ENCODE measurements around the gene SLC7A1.
A peak's percentile ranks its signal among the peaks of the same experiment; 100 is the strongest.
"Not testable (repeated sequence)": the region's sequence is repeated elsewhere in the genome, so short reads cannot be mapped to it uniquely, and the experiment has no call there.

Gene SLC7A1

DNA sequence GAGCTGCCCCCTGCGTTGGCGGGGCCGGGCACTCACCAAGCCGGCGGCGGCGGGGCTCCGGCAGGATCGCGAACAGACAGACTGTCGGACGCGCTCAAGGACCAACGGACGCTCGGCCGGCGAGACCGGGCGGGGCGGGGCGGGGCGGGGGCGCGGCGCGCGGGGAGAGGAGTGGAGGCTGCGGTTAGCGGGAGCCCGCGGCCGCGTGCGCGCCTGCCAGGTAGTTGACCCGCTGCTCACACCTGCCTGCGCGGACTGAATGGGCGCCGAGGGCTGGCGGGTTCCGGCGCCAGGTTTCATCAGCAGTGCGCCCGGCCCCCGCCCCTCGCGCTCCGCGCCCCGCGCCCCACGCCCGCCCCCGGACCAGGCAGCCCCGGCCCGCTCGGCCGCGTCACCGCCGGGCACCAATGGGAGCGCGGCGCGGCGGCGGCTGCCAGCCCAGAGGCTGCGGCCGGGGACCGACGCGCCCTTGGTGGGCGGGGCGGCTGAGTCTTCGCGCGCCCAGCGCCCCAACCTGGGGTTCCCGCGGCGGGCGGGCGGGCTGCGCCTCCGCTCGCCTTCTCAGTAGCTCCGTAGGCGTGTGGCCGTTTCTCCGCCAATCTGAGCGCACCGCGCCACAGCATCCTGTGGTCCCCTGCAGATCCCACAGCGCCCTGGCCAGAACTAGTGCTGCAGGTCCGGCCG lies at the start of gene SLC7A1:
Gene SLC7A1, minus strand, starts transcription at position 309 of the 684 bp plus-strand sequence. CDS start 59,500 bp downstream, outside the sequence.
- DNase-seq: peak; percentile 59

DNA sequence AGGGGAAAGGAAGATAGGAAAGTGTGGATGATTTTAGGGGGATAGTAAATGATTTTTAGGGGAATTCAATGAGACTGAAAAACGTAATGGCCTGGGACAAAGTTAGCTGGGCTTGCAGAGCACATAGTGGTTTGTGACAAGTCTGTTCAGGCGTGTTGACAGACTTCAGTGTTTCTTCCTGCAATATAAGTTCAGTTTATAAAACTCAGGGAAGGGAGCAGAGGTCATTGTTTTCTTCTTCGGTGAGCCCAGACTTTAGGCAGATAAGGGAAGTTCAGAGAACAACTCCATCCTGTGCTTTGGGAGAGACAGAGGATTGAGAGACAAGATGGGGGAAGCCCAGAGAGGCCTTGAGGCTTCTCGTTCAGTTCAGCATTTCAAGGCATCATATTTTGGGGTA lies 45.2 kb upstream of the SLC7A1 start:
- DNase-seq: no peak

DNA sequence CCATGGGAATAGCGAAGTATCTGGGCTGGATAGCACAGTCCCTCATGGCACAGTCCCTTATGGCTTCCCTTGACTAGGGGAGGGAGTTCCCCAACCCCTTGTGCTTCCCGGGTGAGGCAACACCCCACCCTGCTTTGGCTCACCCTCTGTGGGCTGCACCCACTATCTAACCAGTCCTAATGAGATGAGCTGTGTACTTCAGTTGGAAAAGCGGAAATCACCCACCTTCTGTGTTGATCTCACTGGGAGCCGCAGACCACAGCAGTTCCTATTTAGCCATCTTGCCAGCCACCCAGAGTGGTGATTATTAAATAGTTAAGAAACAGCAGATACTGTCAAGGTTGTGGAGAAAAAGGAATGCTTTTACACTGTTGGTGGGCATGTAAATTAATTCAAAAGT lies 41.3 kb upstream of the SLC7A1 start:
- DNase-seq: not testable (repeated sequence)

DNA sequence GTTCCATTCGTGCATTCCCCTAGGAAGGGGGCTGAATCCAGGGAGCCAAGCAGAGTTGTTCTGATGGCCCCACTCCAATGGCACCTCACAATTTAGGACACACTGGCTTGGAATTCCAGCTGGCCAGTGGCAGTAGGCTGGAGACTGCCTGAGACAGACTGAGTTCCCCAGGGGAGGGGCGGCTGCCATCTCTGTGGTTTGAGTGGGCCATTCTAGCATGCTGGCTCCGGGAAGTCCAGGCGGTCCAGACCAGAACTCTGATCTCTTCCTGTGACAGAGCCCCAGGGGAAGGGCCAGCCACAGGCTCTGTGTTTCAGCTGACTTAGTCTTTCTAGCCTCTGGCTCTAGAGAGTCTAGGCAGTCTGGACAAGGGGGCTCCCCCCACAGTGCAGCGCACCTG lies 29.5 kb upstream of the SLC7A1 start:
- no peak for DNase-seq

DNA sequence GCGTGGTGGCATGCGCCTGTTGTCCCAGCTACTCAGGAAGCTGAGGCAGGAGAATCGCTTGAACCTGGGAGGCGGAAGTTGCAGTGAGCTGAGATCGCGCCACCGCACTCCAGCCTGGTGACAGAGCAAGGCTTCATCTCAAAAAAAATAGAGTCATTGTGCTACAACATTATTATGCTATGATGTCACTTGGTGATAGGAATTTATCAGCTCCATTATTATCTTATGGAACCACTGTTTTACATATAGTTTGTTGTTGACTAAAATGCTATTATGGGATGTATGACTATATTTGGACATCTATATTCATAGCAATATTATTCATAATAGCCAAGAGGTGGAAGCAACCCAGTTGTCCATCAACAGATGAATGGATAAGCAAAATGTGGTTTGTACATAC lies 26.4 kb upstream of the SLC7A1 start:
- DNase-seq: no peak

DNA sequence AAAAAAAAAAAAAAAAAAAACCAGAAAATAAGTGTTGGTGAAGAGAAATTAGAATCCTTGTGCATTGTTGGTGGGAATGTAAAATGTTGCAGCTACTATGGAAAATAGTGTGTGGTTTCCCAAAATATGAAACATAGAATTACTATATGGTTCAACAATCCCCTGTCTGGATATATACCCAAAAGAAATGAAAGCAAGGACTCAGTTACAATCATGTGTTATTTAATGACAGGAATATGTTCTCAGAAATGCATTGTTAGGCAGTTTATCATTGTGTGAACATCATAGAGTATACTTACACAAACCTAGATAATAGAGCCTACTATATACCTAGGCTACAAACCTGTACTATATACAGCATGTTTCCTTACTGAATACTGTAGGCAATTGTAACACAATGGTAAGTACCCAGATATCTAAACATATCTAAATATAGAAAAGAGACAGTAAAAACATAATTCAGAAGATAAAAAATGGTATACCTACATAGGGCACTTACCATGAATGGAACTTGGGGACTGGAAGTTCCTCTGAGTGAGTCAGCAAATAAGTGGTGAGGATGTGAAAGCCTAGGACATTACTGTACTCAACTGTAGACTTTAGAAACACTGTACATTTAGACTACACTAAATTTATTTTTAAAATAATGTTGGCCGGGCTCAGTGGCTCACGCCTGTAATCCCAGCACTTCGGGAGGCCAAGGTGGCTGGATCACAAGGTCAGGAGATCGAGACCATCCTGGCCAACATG lies 25.7 kb upstream of the SLC7A1 start:
- DNase-seq: no peak

DNA sequence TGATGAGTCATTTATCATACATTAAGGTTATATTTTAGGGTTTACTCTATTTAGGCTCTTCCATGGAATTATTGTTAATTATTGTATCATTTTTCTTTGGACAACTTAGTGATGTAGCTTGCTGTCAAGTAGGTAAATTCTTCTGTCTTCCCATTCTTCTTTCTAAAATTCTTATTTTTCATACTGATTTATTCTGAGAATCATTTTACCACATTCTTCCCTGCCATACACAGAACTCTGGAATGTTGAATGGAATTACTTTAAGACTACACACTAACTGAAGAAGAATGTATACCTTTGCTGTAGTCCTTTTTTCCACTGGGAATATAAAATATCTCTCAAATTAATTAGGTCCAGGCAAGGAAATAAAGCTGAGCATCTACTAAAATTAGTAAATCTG lies 24.5 kb upstream of the SLC7A1 start:
- no peak for DNase-seq

DNA sequence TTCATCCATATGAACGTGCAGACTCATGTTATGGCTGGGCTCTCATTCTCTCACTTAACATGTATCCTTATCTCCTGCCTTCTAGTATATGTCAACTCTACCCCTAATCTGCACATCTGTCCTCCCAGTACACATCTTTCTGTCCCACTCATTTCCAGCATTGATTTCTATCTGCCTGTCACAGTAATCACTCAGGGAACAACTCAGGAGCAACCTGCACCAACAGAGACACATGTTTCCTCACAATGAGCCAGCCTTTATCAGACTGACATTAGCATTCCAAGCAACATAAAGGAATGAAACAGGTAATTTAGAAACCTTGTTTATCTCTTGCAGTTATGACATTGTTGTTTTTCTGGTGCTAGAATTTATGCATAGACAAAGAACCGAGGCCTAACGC lies 17.6 kb upstream of the SLC7A1 start:
- DNase-seq: no peak

DNA sequence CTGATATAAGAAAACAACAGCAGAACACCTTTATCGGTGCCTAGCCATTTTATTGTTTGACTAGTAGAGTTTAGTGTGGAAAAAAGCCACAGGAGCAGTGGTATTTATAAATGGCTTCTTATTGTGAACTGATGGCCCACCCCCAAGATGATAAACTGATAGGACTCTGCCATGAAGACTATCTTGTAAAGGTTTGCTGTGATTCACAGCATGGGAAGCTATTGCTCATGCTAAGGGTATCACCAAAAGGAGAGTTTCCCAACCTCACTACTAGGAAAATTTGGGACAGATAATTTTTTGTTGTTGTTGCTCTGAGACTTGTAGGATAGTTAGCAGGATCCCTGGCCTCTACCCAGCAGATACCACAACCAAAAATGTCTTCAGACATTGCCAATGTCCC lies 12.0 kb upstream of the SLC7A1 start:
- DNase-seq: no peak

DNA sequence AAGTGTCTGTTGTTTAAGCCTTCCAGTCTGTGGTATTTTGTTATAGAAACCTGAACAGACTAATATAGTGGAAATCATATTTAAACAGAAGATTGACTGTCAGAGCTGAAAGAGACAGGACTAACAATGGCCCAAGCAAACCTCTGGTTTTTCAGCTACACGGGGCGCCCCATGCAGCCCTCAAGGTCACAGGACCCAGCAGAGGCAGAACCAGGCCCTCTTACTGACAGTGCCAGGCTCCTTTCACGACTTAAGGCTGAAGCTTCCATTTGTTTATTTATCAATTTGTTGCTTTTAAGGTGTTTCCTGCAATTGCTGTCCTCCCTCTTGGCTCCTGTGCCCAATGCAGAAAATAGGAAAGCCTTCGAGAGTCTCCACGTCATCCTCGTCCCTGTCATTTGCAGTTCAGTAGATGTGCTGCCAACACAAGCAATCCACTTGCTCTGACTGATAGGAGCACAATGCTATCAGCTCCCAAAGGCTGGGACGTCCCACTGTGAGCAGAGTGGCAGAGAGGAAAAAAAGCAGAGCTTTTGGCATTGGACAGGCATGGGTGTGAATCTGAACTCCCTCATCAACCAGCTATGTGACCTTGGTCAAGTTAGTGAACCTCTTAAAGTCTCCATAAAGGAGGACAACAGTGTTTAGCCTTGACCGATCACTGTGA lies 10.5 kb upstream of the SLC7A1 start:
- no peak for DNase-seq

DNA sequence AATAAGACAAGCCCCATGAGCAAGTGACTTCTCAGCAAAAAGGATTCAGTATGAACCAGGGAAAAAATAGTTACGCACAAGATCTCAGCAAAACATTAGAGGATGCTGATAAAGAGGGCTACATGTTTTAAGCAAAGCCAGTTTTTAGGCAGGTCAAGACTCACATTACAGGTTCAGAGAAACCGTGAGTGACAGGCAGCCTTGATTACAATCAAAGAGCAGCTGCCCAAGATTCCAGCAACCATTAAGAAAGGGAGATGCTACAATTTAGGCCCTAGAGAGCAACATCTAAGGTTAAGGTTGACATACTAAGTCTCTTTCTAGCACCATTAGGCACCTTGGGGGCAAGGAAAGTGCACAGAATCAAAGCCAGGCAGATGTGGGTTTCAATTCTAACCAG lies 2.8 kb upstream of the SLC7A1 start:
- no peak for DNase-seq

DNA sequence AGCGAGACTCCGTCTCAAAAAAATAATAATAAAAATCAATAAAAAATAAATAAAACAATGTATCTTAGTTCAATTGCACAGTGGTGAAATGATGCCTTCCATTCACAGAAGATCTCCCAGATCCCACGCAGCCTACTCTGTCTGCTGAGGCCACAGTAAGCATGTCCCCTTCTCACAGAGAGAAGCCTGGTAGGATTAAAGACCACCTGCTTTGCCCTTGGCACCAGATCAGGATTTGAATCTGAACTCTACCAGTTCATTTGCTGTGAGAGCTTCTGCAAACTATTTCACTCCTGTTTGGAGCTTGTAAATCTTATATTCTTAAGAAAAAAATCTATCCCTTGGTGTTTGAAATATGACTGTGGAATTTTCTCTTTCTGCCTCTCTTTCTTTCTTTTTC lies 2.2 kb upstream of the SLC7A1 start:
- DNase-seq: no peak

DNA sequence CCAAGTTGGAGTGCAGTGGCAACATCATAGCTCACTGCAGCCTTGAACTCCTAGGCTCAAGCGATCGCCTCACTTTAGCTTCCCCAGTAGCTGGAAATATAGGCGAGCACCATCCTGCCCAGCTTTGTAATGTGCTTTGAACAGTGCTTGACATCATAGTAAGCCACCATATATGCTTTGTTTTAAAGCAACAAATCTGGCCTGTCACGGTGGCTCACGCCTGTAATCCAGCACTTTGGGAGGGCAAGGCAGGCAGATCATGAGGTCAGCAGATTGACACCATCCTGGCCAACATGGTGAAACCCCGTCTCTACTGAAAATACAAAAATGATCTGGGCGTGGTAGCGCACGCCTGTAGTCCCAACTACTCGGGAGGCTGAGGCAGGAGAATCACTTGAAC lies 1.8 kb upstream of the SLC7A1 start:
- DNase-seq: no peak

DNA sequence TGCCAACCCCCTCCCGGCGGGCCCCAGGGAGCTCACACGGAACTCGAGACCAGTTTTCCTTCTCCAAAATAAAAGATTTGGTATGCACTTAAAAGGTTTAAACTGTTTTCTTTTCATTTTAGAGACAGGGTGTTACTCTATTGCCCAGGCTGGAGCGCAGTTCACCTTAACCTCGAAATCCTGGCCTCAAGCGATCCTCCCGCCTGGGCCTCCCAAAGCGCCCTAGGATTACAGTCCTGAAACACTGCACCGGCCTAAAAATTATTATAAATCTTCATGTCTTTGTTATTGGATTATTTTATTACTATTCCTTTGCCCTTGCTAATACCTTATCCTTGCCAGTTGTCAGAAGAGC lies 553 bp upstream of the SLC7A1 start:
- no peak for DNase-seq

DNA sequence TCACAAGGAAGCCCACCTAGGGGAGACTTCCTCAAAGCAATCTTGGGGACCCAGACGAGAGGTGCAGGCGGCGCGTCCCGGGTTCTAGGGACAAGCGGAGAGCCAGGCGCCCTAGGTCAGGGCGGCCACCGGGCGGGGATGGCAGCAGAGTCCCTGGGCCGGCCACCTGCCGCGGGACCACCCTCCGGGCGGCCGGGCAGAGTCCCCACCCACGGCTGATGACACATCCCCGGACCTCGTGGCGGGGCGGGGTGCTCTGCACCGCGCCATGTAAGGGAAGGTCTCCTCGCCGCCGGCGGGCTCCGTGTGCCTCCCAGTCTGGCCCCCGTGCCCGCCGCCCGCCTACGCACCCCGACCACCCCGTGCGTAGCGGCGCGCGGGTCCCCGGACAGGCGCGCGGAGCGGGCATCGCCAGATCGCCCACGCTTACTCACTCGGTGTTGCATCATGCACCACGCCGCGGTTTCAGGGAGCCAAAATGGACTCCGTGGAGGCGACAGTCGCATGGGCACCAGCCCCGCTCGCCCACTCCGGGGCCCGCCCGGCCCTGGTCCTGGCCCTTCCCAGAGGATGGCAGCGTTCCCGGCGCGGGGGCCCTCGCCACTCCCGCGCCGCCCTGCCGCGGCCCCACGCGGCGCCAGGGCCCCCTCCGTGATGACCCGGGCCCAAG lies 643 bp downstream of the SLC7A1 start:
- no peak for DNase-seq

DNA sequence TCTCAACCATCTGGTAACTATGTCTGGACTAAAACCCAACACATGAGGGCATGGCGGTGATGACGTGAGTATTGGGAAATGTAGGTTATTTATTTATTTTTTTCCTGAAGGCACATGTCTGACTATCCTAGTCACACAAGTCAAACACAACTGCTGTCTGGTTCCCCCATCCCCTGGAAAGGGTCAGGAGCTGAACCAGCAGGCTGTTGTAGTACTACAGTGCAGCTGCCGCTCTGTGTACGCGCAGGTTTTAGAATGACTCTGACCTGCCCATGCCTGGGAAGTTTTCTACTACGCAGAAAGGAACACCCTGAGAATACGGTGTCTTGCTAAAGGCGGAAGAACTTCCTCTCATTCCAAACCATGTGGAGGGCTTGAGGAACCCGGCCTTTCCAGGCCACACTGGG lies 1.2 kb downstream of the SLC7A1 start:
- DNase-seq: no peak

DNA sequence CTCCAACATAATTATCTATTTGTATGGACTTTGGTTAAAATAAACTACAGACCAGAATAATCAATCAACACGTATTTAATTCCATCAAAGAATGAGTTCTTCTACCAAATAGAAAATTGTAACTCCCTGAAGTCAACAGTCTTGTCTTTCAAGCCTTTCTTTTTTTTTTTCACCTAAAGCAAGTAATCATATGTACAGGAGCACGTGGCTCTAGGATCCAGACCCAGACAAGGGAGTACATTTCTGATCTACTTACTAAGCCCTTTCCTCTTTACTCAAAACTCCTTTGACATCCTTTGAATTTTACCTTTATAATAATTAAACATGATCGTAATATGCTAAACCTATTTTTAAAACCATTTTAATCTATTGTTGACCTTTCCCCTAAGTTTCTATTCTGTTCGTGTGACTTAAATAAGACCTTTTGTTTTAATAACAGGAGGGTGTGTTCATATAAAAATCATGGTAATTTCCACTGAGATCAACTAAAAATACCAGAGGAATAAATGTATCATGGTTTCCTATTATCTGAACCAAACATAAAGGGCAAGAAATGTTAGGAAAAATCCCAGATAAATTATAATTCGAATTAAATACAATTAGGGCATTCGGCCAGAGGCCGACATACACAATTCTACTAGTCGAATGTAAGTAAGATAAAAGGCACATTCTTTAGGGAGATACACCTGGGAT lies 1.7 kb downstream of the SLC7A1 start:
- no peak for DNase-seq

DNA sequence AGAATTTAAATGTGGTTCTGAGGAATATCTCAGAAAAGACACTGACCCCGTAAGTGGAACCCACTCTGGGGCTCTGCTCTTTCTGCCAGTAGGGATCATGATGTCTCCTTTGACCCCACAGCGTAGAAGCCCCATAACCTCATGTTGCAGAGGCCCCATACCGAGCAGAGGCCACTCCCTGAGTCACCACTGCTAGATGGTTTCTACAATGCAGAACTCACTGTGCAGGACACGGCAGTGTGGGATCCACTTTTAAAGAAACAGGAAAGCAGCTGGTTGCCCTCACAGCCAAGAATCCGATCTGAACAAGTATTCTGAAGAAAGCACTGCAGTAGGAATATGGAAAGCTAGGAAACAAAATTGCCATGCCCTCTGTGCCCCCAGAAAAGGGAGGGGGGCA lies 4.2 kb downstream of the SLC7A1 start:
- DNase-seq: no peak

DNA sequence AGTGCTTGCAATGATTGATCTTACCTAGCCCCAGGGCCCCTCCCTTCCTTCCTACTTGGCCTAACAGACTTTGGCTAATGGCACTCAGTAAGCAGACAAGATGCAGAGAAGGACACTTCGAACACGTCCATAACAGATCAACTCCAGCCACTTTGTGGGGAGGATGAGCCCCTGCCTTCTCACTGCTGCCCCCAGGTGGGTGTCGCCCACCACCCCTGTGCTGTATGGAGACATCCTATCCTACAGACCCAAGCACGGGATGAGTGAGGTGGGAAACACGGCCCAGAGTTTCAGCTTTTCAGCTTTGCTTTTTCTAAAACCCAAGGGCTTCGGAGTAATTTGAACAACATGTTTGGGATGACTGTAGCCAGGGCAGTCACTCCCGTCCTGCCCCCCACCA lies 5.5 kb downstream of the SLC7A1 start:
- DNase-seq: no peak

DNA sequence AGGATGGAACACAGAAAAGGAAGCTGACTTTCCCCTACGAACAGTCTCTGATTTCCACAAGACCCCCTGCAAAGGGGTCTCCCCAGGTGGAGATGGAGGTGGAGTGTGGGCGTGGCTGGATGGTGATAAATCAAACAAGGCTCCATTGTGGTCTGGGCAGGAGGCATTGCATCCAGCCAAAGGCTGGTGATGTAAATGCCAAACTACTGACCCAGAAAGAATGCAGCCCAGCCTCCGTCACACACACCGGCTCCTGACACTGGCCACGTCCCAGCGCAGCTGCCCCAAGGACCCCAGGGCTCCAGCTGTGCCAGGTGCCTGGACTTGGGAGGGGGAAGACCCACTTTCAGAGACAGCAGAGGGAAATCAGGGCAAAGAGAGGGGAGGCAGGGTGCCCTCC lies 6.3 kb downstream of the SLC7A1 start:
- no peak for DNase-seq

DNA sequence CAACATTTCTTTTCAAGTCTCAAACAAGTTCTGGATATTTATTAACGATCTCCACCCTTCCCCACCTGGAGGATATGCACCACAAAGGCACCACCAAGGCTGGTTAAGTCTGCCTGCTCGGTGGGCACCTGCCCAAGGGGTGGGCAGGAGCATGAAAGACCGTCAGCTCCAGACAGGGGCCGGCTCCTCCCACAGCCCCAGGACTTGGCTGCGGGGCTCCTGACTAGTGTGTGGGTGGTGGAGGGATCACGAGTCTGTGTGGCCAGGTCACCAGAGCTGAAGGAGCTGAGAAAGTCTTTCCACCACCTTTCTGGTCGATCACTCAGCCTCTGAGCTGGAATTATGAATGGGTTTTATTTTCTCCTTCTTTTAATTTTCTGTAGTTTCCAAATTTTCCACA lies 7.8 kb downstream of the SLC7A1 start:
- no peak for DNase-seq

DNA sequence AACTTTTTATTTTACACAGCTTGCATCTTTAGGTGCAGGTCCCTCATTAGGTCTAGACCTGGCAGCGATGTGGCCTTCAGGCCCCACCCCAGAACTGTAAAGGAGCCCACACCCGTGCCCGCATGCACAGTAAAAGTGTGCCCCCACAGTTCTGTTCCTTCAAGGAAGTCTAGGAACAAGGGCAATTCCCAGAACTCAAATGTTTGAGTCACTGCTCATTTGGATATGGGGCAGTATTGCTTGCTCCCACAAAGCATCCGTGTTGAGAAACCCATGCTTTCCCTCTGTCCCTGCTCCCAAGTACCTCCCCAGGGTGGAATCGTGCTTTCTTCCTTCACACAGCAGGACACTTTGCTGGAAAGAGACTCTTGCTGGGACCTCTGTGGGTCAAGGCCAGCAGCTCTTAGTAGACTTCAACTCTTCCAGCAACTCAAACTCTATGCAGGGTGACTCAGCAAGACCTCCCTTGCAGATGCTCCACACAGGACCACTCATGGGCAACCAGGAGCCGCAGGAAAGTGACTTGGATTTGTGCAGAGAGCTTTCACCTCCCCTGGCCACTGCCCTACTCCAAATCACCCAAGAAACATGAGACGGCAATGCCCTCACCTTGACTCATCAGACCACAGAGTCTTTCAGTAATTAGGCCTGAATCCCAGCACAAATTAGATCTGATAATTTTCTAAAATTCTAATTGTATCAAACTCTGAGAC lies 12.3 kb downstream of the SLC7A1 start:
- DNase-seq: no peak

DNA sequence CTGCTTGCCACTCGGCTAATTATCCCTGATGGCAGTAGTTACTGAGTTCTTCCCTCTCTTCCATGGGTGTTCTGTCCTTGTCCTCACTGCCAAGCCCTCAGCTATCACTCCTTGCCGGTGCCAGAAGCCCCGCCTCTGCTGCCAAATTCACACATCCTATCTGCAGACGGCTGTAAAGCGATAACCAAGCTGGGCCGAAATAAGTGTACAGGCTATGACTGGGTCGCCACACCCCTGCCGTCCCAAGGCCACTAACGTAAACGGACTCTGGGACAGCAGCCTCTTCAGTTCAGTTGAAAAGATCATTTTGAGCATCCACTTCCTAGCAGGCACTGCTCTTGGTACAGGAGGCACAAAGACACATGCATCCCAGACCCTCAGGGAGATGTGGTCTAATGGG lies 13.3 kb downstream of the SLC7A1 start:
- no peak for DNase-seq
